ENCODE data around the gene CST3.

The CST3 gene

DNA sequence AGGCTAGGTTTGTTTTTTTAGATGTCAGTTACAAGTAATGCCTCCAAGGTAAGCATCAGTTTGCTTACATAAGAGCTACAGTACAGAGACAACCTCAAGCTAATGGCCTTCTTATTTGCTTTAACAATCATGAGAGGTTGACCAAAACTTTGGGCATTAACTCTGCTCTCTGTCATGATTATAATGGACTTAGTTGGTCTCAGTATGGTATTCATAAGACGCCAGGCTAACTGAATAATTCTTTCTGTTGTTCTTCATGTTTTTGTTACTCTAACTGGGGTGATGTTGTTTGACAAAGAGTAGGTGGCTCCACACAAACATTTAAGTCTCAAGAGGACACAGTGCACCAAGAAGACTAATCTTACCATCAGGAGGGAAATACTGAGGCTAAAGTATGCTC lies 41.8 kb downstream of the CST3 start:
- no peak for DNase-seq

DNA sequence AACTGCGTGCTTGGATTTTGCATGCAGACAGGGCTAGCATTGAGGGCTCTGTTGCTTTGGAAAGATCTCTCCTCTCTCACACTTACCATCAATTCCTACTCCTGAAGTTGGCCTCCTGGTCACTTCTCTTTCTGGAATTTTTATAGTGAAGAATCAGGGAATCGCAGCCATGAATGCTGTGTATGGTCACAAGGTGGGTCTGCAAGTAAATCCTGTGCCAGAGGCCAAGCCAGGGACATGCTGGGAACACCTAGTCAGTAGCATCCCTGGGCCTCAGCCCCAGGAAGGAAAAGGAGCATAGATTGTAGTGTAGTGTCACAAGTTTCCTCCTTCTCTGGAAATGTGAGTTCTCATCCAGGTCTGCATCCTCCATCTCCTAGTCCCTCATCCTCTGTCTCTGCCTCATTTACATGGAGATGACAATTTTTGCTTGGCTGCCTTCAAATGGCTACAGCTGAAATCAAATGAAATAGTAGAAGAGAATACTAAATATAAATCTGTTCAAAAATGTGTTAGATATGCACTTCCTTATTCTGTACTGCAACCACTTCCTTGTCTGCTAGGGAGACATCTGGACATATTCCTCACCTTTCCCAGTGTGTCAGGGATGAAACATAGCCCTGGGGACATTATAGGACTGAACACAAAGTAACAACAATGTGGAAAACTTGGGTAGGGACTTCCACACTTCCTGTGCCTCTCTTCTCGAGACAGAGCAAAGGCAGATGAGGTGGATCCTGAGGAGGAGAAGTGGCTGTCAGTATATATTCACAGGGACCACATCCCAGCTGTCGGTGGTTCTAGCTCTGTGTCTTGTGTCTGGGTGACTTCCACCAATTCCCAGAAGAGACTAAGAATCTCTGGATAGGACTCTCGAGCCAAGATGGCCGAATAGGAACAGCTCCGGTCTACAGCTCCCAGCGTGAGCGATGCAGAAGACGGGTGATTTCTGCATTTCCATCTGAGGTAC lies 49.0 kb downstream of the CST3 start:
- DNase-seq, result no peak

DNA sequence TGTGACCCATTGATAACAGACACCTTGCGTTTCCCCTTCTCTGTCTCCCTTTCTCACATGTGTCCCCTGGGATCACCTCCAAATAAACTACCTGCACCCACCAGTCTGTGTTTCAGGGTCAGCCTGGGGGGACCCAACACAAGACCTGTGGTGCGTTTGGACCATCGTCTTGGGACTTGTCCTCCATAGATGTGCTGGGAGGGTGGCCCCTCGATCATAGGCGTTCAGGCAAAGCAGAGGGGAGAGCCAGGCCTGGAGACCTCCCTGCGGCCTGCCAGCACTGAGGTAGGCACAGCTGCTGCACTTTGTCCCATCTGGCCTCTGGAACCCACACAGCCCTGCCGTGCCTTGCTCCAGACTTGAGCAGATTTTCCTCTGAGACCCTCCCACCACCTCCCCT lies 50.1 kb downstream of the CST3 start:
- DNase-seq, result no peak

DNA sequence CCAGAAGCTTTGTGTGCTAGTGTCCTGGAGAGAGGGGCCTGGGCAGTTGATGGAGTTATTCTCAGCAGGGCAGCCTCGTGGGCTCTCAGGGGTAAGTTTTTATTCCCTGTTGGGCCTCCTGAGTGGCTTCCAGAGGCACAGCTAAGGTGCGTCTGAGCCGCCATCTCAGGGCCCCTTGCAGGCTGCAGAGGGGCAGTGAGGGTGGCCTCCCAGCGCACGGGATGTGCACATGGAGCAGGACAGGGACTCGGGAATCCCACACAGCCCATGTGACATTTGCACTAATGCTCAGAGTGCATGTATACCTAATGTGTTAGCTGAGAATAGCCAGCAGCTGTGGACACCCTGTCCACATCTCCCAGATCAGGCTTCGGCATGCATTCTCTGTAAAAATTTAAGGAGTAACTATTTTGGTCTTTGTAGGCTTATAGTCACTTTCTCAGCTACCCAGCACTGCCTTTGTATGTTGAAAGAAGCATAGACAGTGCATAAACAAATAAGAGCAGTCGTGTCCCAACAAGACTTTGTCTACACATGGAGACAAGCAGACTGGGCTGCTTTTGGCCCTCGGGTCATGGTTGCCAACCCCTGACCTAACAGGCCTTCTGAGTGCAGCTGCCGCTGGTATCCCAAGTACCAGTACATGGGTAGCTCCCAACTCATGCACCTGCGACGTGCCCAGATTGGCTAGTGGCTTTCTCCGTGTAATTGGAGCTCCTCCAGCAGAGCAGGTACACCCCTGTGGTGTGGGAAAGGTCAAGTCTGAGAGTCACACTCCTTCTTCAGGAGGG lies 50.8 kb downstream of the CST3 start:
- DNase-seq, result no peak

DNA sequence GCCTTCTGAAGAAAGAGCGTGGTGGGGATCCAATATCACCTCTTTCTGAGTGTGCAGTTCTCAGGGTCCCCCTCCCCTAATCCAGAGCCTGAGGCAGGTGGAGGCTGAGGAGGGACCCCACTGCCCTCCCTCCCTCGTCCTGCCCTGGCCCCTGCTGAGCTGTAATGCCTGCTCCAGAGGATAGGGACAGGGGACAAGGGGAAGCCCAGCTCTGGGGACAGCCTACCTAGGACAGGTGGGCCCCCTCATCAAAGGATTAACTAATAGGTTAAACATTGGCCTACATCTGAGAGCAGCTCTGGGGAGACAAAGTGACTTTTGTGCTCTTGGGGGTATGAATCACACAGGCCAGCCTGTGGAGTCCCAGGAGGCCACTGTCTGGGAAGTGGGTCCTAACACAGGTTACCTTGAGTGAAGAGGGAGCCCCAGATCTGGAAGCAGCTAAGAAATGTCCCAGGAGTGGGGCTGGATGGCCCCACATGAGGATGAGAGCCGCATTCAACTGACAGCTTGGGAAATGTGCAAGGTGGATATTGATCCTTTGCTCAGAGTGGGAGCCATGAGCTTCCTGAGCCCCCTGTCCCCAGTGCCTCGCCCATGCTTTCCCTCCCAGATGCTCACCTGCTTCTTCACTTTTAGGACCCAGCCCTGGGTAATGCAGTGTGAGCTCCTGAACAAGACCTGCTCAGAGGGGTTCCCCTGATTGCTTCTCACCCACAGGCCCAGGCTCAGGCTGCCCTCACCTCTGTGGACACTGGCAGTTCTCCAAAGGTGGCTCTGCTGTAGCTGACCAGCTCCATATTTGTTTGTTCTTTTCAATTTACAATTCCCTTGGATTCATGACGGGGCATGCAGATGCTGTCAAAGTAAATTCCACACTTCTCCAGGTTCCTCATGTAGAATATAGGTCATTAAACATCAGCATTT lies 51.7 kb downstream of the CST3 start:
- no peak for DNase-seq

DNA sequence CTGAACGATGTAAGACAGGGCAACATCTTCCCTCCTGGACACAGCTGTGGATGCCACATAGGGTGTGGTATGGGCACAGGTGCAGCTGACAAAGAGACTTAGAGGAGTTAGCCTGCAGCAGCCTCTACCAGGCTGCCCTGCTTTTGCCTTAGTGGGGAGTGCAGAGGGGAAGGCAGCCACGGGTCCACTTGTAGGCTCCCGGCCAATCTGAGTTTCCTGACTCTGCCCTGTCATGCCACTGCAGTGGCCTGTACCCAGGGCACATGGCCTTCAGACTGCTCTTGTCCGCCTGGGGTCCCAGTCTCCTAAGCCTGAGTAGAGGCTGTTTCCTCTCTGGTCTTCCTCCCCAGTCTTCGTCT lies 52.3 kb downstream of the CST3 start:
- DNase-seq, result no peak

DNA sequence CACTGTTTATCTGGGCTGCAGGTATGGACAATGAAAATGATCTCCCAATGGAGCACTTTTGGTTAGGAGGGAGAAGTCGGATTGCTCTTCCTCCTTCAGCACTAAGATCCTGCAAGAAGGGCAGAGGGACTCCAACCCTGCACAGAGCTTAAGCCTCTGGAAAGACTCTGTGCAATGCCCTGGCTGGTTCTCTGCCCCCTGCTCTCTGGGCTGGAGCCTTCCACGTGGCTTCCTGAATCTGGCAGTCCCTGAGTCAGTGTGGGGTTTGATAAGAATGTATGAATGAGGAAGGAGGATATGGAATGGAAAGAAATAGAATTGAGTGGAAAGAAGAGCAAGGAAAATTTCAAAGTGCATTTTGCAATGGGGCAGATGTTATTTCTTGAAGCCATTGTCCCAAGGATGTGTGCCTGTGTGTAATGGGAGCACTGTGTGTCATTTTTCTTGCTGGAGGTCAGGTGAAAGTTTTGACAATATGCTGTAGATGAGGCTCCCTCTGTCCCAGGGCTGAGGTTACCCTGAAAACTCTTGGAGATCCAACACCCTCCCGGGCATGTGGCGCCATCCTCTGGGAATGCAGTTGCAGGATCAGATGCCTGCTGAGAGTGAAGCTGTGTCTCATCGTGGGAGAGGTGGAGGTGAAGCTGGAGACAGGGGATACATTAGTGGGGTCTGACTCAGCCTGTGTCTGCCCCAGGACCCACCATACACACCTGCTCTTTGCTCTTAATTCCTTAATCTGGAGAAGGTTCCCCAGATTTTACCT lies 53.1 kb downstream of the CST3 start:
- no peak for DNase-seq
